ENCODE results near the gene NT5E.

Gene NT5E

DNA sequence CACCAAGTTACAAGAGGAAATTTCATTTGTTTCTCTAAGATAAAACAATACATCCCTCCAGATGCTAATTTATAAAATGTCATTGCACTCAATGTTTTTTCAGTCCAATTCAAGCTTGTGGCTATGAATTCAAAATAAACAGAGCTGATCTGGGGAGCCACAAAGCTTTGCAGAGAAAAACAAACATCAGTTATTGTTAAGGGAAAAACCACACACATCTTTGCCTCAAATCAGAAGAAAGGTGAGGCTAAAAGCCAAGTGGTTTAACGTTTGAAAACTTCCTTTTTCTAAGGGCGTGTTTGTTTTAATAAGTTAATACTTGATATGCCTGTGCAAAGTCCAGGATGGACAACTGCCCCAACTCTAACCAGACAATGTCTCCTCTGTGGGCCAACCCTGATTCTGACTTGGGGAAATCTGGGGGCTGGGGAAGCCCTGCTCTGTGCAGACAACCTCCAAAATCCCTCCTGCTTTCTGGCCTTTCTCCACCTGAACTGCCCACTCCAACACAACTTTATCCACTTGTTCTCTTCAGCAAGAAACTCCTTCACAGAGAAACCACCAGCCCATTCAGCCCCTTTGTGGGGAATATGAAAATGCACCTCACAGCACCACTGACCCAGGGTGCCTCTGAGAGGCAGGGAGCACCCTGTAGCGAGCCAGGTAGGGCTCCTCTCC is 44.6 kb upstream of the NT5E start:
- TF ChIP-seq, protein P1, sequence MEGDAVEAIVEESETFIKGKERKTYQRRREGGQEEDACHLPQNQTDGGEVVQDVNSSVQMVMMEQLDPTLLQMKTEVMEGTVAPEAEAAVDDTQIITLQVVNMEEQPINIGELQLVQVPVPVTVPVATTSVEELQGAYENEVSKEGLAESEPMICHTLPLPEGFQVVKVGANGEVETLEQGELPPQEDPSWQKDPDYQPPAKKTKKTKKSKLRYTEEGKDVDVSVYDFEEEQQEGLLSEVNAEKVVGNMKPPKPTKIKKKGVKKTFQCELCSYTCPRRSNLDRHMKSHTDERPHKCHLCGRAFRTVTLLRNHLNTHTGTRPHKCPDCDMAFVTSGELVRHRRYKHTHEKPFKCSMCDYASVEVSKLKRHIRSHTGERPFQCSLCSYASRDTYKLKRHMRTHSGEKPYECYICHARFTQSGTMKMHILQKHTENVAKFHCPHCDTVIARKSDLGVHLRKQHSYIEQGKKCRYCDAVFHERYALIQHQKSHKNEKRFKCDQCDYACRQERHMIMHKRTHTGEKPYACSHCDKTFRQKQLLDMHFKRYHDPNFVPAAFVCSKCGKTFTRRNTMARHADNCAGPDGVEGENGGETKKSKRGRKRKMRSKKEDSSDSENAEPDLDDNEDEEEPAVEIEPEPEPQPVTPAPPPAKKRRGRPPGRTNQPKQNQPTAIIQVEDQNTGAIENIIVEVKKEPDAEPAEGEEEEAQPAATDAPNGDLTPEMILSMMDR (IDR thresholded peaks at IDR 0.05): no peak

DNA sequence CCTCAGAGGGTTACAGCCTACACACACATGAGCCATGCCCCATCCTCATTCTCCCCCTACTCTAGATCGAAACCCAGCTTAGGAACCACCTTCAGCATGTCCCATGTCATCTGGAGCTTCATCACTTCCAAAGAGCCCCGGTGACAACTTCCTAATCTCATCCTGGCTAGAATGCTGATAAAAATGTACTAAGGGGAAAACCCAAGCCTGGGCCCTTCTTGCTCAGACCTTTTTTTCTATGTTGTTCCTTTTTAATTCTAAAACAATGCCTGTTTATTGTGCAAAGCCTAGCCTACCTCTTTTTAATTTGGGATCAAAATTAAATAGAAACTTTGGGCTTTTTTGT is 44.1 kb upstream of the NT5E start:
- TF ChIP-seq, protein P1 (IDR thresholded peaks at IDR 0.05): no peak

DNA sequence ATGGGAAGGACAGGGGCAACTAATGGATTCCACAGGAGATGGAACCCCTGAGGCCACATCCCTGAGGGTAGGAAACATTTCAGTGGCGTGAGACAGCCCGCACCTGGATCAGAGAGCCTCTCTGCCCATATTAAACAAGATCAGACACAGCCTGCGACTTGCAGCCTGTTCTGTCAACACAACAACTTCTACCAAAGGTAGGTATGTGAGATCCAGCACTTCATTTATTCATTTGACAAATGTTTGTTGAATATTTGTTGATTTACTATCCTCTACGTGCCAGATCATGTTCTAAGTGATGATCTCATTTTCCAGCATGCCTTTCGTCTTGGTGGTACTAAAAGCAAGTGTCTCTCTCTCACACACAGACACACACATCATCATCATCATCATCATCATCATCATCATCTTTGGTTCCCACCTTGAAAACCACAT is 43.2 kb upstream of the NT5E start:
- TF ChIP-seq, protein P1 (IDR thresholded peaks at IDR 0.05): no peak

DNA sequence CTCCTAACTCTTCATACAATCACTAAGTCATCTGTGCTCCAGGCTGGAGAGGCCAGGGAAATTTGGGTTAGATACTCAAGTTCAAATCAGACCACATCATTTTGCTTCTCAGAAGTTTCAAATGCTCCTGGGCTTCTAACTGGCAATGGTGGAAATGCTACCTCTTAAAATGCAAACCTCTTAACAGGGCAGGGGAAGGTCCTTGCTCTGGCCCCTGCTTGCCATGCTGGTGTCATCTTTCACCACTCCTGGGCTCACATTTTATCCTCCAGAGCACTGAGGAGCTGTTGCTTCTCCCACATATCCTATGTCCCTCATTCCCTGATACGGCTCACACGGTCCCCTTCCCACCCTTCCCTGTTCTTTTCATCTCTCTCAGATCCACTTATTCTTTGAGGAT is 41.8 kb upstream of the NT5E start:
- TF ChIP-seq, protein P1 (IDR thresholded peaks at IDR 0.05): no peak

DNA sequence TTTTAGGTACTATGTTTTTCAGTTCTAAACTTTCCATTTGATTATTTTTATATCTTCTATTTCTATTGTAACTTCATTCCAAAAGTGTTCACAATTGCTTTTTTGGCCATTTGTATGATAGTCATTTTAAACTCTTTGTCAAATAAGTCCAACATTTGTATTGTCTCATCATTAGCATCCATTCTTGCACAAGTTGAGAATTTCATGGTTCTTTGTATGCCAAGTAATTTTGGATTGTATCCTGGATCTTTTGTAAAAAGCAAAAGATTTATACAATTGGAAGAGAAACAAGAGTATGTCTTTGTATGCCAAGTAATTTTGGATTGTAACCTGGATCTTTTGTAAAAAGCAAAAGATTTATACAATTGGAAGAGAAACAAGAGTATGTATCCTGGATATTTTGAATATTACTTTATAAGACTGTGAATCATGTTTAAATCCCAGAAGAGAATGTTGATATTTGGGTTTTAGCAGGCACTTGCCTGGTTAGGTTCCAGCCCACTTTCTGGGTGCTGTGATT is 36.9 kb upstream of the NT5E start:
- TF ChIP-seq, protein P1 (IDR thresholded peaks at IDR 0.05): no peak

DNA sequence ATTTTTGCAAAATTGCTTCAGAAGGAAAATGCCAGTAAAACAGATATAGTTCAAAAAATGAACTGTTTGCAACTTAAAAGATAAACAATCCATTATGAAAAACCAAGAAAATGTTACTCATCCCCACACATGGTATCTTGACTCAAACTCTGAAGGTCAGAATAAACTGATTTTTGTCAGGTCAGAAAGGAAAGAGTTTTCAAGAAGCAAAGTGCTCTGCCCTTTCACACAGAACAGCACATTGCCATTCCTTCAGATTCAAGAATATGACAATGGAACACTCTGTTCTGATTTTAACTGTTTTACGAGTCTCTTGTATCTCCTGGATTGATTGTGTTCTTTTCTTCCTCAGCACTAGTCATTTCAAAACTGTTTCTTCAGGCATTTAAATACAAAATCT is 33.8 kb upstream of the NT5E start:
- TF ChIP-seq, protein P1 (IDR thresholded peaks at IDR 0.05): no peak

DNA sequence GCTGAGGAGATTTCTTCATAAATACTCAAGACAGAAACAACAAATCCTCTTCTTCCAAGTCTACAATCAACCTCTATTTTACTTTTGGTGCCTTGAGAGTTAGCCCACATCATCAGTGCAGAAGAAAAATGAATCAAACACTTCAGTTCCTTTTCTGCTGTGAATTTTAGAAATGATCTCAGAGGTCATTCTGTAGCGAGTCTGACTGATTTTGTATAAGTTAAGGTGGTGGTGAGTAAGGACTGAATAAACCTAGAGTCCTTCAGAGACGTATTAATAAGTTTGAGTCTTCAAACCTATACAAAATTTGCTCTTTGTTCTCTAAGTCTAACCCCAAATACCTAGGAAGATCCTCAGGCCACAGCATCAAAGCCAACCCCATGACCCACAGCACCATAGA is 33.1 kb upstream of the NT5E start:
- TF ChIP-seq, protein P1 (IDR thresholded peaks at IDR 0.05): no peak

DNA sequence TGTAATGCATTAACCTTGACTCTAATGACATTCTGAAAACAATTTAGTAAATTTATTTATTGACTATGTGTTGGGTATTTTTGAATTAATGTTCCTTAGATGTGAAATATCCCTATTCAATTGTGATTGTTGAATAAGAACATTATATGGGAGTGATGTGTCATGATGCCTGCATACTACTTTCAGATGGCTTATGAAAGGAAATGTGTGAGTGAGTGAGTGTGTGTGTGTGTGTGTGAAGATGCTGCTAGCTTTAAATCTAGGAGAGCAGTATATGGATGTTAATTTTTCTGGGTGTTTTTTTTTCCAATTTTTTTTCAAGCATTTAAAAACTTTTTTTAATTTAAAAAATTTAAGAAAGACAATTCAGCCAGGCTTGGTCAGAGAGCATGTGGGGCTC is 32.5 kb upstream of the NT5E start:
- TF ChIP-seq, protein P1 (IDR thresholded peaks at IDR 0.05): no peak
